Measurements from ENCODE around the gene C1orf116.

Gene C1orf116

GRCh38 chr1:207004931-207005830 is 27.4 kb downstream of the C1orf116 start:
- ChIA-PET POLR2A (no interaction called here), CTCF (interaction anchor here (0.5 to 2.7 kb wide), 28 partner anchors 9 to 494 kb away, joined by 3 to 16 read pairs (median 4); partner anchors contain the start of genes C1orf116 and PFKFB2)
- Histone ChIP-seq H3K36me3 (ENCODE audit: control insufficient read depth in 2 of 2, insufficient read depth in 1 of 2, low read length in 2 of 2) (no peaks in the 10 kb centered on the region), H3K4me3 (ENCODE audit: low read depth, low read length) (no peak overlapping the region), H3K9me3 (ENCODE audit: control insufficient read depth, insufficient read depth, low read depth, low read length) (no peaks in the 10 kb centered on the region), H3K27ac (ENCODE audit: extremely low read depth, low read depth, low read length) (no peak overlapping the region), H3K4me1 (ENCODE audit: control insufficient read depth, insufficient read depth, low read length) (no peaks in the 10 kb centered on the region)
- TF ChIP-seq ZNF654 (tag by site-specific recombination; IDR thresholded peaks at IDR 0.05; ENCODE audit: low read depth), result peak; percentile 56
- peak; percentile 95 for TF ChIP-seq PRDM1 (tag by site-specific recombination; IDR thresholded peaks at IDR 0.05)
- no peak for TF ChIP-seq ZEB2 (tag by site-specific recombination; IDR thresholded peaks at IDR 0.05)
- TF ChIP-seq ZNF600 (tag by site-specific recombination; IDR thresholded peaks at IDR 0.05), result no peak
- peak; percentile 81 for TF ChIP-seq IKZF3 (tag by site-specific recombination; IDR thresholded peaks at IDR 0.05)
- 0 out of 2 replicates have a peak, but pooled peaks have one; percentile 38 for TF ChIP-seq ZNF366 (tag by site-specific recombination; conservative IDR thresholded peaks at IDR 0.05)
- TF ChIP-seq, protein P1, sequence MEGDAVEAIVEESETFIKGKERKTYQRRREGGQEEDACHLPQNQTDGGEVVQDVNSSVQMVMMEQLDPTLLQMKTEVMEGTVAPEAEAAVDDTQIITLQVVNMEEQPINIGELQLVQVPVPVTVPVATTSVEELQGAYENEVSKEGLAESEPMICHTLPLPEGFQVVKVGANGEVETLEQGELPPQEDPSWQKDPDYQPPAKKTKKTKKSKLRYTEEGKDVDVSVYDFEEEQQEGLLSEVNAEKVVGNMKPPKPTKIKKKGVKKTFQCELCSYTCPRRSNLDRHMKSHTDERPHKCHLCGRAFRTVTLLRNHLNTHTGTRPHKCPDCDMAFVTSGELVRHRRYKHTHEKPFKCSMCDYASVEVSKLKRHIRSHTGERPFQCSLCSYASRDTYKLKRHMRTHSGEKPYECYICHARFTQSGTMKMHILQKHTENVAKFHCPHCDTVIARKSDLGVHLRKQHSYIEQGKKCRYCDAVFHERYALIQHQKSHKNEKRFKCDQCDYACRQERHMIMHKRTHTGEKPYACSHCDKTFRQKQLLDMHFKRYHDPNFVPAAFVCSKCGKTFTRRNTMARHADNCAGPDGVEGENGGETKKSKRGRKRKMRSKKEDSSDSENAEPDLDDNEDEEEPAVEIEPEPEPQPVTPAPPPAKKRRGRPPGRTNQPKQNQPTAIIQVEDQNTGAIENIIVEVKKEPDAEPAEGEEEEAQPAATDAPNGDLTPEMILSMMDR (tag by site-specific recombination; IDR thresholded peaks at IDR 0.05), result peak; percentile 77
- no peak for TF ChIP-seq GLI4 (tag by site-specific recombination; IDR thresholded peaks at IDR 0.05)
- peak; percentile 63 for TF ChIP-seq ZBTB17 (tag by site-specific recombination; IDR thresholded peaks at IDR 0.05)
- no peak for TF ChIP-seq ZNF585B (tag by site-specific recombination; IDR thresholded peaks at IDR 0.05)
- peak; percentile 89 for TF ChIP-seq ZNF2 (tag by site-specific recombination; IDR thresholded peaks at IDR 0.05)

DNA sequence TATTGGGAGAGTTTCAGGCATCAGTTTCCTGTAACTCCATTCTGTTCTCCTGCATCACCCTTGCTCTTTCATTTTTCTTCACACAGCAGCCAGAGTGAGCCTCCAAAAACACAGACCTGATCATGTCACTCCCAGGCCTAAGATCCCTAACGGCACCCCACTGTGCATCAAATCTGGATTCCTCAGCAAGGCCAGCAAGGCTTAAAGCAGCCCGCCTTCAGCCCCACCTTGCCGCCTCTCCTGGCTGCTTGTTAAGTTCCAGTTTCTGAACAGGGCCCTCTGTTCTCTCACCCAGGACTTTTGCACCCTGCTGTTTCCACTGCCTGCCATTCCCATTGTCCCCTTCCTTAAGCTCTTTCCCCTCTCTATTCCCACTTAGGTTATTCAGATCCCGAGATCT is 29.3 kb downstream of the C1orf116 start:
- Histone ChIP-seq H3K4me3 (ENCODE audit: low read depth, low read length) (no peak overlapping the region), H3K4me1 (ENCODE audit: control insufficient read depth, insufficient read depth, low read length) (no peaks in the 10 kb centered on the region), H3K9me3 (ENCODE audit: control insufficient read depth, insufficient read depth, low read depth, low read length) (no peaks in the 10 kb centered on the region), H3K27ac (ENCODE audit: extremely low read depth, low read depth, low read length) (no peak overlapping the region), H3K36me3 (ENCODE audit: control insufficient read depth in 2 of 2, insufficient read depth in 1 of 2, low read length in 2 of 2) (no peaks in the 10 kb centered on the region)
- TF ChIP-seq IKZF3 (tag by site-specific recombination; IDR thresholded peaks at IDR 0.05) (no peak), ZBTB44 (tag by site-specific recombination; IDR thresholded peaks at IDR 0.05) (no peak), ZNF175 (tag by site-specific recombination; IDR thresholded peaks at IDR 0.05) (no peak), ZNF146 (tag by site-specific recombination; IDR thresholded peaks at IDR 0.05) (no peak)
- CTCF ChIA-PET, result interaction anchor here (0.7 to 1.4 kb wide), 3 partner anchors 9 to 33 kb away, joined by 3 to 6 read pairs (median 5); no protein-coding TSS in a partner anchor
- POLR2A ChIA-PET, result no interaction called here

DNA sequence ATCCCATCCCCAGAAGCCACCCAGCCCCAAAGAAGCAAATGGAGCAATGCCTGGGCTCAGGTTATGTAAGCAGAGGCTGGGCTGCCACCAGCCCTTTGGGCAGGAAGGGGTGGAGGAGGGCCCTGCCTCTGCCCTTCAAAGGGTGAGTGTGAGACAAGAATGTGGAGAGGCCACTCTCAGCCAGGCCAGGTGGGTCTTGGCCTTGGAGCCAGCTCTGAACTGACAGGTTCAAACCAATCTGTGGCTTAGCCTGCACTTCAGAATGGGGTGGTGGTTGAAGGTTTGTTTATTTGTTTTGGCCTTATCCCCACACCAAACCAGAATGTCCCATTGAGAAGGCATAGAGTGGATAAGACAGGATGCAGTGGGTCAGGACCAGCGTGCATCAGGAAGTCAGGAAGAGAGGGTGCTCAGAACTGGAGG is 29.8 kb downstream of the C1orf116 start:
- CTCF ChIA-PET, result no interaction called here
- no peak for TF ChIP-seq ZNF391 (tag by site-specific recombination; IDR thresholded peaks at IDR 0.05; ENCODE audit: borderline replicate concordance, low read depth)
- TF ChIP-seq, protein P2, sequence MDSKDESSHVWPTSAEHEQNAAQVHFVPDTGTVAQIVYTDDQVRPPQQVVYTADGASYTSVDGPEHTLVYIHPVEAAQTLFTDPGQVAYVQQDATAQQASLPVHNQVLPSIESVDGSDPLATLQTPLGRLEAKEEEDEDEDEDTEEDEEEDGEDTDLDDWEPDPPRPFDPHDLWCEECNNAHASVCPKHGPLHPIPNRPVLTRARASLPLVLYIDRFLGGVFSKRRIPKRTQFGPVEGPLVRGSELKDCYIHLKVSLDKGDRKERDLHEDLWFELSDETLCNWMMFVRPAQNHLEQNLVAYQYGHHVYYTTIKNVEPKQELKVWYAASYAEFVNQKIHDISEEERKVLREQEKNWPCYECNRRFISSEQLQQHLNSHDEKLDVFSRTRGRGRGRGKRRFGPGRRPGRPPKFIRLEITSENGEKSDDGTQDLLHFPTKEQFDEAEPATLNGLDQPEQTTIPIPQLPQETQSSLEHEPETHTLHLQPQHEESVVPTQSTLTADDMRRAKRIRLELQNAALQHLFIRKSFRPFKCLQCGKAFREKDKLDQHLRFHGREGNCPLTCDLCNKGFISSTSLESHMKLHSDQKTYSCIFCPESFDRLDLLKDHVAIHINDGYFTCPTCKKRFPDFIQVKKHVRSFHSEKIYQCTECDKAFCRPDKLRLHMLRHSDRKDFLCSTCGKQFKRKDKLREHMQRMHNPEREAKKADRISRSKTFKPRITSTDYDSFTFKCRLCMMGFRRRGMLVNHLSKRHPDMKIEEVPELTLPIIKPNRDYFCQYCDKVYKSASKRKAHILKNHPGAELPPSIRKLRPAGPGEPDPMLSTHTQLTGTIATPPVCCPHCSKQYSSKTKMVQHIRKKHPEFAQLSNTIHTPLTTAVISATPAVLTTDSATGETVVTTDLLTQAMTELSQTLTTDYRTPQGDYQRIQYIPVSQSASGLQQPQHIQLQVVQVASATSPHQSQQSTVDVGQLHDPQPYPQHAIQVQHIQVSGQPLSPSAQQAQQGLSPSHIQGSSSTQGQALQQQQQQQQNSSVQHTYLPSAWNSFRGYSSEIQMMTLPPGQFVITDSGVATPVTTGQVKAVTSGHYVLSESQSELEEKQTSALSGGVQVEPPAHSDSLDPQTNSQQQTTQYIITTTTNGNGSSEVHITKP (tag by site-specific recombination; IDR thresholded peaks at IDR 0.05), result peak; percentile 36; the same call in 1 of the 2 replicates
- TF ChIP-seq ZNF280D (tag by site-specific recombination; IDR thresholded peaks at IDR 0.05), result no peak
- TF ChIP-seq ZNF768 (tag by site-specific recombination; IDR thresholded peaks at IDR 0.05), result no peak
- TF ChIP-seq ZNF24 (tag by site-specific recombination; IDR thresholded peaks at IDR 0.05), result no peak
- POLR2A ChIA-PET, result no interaction called here
- no peaks in the 10 kb centered on the region for H3K4me1 ChIP-seq (ENCODE audit: control insufficient read depth, insufficient read depth, low read length)
- no peaks in the 10 kb centered on the region for H3K36me3 ChIP-seq (ENCODE audit: control insufficient read depth in 2 of 2, insufficient read depth in 1 of 2, low read length in 2 of 2)
- H3K4me3 ChIP-seq (ENCODE audit: low read depth, low read length), result no peak overlapping the region
- H3K27ac ChIP-seq (ENCODE audit: extremely low read depth, low read depth, low read length), result no peak overlapping the region
- H3K9me3 ChIP-seq (ENCODE audit: control insufficient read depth, insufficient read depth, low read depth, low read length), result no peaks in the 10 kb centered on the region

Data from HEK293 (cell line).